Ramos (cell line): Measurements from ENCODE around the gene CYP4V2.

Experiments
- in situ Hi-C: fragments of 300-500 bp; cut with MboI; formaldehyde crosslinking; loops from one replicate; pipeline ENCODE4 v1.14.3; 2022; ENCODE audit warnings: low sequenced_read_pairs; ENCODE audit not compliant: unreplicated experiment

The CYP4V2 gene

GRCh38 chr4:186172546-186172945 is 18.8 kb upstream of the CYP4V2 start:
- in situ Hi-C loops: no loop called here

GRCh38 chr4:186188107-186188506 is 3.3 kb upstream of the CYP4V2 start:
- in situ Hi-C loops: no loop called here

GRCh38 chr4:186189656-186190055 is 1.7 kb upstream of the CYP4V2 start:
- in situ Hi-C loops: no loop called here

- in situ Hi-C loops: no loop called here
Measured at GRCh38 chr4:186190581-186191199, 677 bp upstream of the CYP4V2 start.

- in situ Hi-C loops: no loop called here
Measured at GRCh38 chr4:186192066-186192612, 772 bp downstream of the CYP4V2 start.

GRCh38 chr4:186193851-186194250 is 2.5 kb downstream of the CYP4V2 start:
- in situ Hi-C loops: no loop called here

GRCh38 chr4:186196063-186196462 is 4.7 kb downstream of the CYP4V2 start:
- in situ Hi-C loops: no loop called here

- in situ Hi-C loops: no loop called here
Measured at GRCh38 chr4:186200516-186200915, 9.1 kb downstream of the CYP4V2 start.

GRCh38 chr4:186201010-186201409 is 9.6 kb downstream of the CYP4V2 start:
- in situ Hi-C loops: no loop called here

- in situ Hi-C loops: no loop called here
Measured at GRCh38 chr4:186201535-186202230, 10.3 kb downstream of the CYP4V2 start.

GRCh38 chr4:186202490-186203140 is 11.2 kb downstream of the CYP4V2 start:
- in situ Hi-C loops: no loop called here

GRCh38 chr4:186203406-186203805 is 12.0 kb downstream of the CYP4V2 start:
- in situ Hi-C loops: no loop called here

- in situ Hi-C loops: no loop called here
Measured at GRCh38 chr4:186204103-186204559, 12.8 kb downstream of the CYP4V2 start.

- in situ Hi-C loops: no loop called here
Measured at GRCh38 chr4:186204686-186205085, 13.3 kb downstream of the CYP4V2 start.

- in situ Hi-C loops: no loop called here
Measured at GRCh38 chr4:186205156-186205555, 13.8 kb downstream of the CYP4V2 start.

- in situ Hi-C loops: no loop called here
Measured at GRCh38 chr4:186216465-186217024, 25.2 kb downstream of the CYP4V2 start.

- in situ Hi-C loops: no loop called here
Measured at GRCh38 chr4:186217733-186218293, 26.4 kb downstream of the CYP4V2 start.

GRCh38 chr4:186221624-186222023 is 30.3 kb downstream of the CYP4V2 start:
- in situ Hi-C loops: no loop called here

- in situ Hi-C loops: no loop called here
Measured at GRCh38 chr4:186225848-186226247, 34.5 kb downstream of the CYP4V2 start.

- in situ Hi-C loops: no loop called here
Measured at GRCh38 chr4:186226521-186227189, 35.3 kb downstream of the CYP4V2 start.
